HG03097 (cell line): ENCODE measurements around the gene ANP32E.
"Not testable (repeated sequence)": the region's sequence is repeated elsewhere in the genome, so short reads cannot be mapped to it uniquely, and the experiment has no call there.

Source experiments
- ATAC-seq: cut with Tn5 transposase; IDR thresholded peaks from one replicate; pipeline ENCODE4 v1.9.1; 2021; ENCODE audit not compliant: unreplicated experiment, low FRiP score

The ANP32E gene

GRCh38 chr1:150257624-150258585, 22.0 kb upstream of the ANP32E start, which contains the start of gene CA14:
CA14 (plus strand) TSS chr1:150257774; CDS start chr1:150258129, 355 bp downstream.
- ATAC-seq: no peak

GRCh38 chr1:150256554-150257341, 20.8 kb upstream of the ANP32E start:
- ATAC-seq: no peak

DNA sequence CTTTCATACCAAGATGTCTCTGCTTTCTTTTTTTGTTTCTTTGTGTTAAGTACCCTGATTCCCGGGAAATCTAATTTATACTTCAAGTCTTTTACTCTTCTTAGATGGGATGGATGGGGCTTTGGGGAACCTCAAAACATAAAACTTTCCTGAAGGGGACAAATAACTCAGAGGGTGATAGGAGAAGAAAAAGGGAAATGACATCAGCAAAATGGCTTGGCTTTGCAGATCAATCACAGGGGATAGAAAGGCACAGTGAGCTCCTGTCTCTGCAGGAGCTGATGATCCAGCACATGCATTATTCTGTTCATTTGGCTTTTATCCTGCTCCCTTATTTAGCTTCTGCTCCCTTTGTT, 20.3 kb upstream of the ANP32E start:
- no peak for ATAC-seq

GRCh38 chr1:150249936-150250335, 14.0 kb upstream of the ANP32E start:
- ATAC-seq: no peak

DNA sequence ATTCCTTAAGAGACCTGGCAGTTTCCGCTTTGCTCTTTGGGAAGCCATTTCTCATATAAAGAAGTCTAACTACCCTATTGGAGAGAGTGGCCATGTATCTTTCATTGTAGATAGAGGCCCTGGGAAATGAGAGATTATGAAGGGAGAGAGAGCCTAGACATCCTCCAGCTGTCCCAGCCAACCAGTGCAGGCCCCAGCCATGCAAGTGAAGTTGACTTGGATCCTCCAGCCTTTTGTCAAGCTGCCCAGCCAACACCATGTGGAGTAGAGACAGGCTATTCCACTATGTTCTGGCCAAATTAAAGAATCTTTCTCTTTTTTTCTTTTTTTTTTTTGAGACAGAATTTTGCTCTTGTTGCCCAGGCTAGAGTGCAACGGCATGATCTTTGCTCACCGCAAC, 7.1 kb upstream of the ANP32E start:
- no peak for ATAC-seq

DNA sequence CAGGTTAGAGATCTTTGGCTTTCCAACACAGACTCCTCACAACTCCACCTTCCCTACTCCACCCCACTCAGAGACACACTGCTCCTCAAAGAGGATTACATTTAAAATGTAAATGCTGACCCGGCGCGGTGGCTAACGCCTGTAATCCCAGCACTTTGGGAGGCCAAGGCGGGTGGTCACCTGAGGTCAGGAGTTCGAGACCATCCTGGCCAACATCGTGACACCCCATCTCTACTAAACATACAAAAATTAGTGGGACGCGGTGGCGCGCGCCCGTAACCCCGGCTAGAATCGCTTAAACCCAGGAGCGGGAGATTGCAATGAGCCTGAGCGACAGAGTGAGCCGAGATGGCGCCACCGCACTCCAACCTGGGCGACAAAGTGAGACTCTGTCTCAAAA, 1.8 kb upstream of the ANP32E start:
- ATAC-seq: no peak

DNA sequence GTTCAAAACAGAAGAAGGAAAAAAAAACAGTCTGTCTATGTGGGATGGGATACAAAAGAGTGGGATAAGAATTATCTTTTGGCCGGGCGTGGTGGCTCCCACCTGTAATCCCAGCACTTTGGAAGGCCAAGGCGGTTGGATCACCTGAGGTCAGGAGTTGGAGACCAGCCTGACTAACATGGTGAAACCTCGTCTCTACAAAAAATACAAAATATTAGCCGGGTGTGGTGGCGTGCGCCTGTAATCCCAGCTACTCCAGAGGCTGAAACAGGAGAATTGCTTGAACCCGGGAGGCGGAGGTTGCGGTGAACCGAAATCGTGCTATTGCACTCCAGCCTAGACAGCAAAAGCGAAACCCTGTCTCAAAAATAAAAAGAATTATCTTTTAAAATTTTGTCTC, 1.3 kb upstream of the ANP32E start:
- ATAC-seq: not testable (repeated sequence)

DNA sequence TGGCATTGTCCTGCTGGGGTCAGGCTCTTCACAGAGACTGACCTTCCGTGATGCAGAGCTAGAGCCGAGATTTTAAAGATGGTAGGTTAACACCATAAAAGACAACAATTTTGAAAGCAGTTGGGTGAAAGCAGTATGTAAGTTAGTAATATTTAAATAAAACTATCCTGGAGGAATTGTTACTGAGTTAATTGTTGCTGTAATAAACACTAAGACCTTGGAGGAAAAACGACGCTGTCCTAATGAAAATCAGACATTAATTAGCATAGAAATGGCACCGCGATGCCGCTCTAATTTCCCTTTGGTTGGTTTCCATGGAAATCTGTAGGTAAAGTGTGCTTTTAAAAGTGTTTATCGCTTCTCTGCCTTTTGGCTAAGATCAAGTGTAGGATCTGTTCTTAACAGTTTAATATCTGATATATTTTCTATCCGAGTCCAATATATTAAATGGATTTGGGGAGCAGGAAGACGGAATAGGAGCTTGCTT, 745 bp upstream of the ANP32E start:
- ATAC-seq: no peak

DNA sequence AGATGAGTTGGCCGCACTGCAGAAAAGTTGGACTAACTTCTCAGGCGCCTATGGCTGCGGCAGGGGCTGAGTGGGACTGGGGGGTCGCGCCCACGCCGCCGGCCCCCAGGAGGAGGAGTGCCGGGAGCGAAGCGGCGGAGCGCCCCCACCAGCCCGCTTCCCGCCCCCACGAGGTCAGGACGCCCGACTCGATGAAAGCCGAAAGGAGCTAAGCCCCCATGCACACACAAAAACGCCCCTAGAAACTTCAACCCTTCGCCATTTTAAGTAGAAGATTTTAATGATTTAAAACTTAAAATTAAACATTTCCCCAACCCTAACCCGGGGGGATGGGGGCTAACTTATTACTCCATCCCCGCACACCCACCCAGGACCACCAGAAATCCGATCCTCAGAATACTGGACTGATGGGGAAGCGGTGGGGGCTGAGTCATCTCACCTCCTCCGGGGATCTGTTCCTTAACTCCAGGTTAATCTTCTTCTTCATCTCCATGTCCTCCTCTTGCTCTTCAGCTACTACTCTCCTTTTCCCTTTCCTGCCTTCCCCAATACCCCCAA, 539 bp downstream of the ANP32E start:
- no peak for ATAC-seq

DNA sequence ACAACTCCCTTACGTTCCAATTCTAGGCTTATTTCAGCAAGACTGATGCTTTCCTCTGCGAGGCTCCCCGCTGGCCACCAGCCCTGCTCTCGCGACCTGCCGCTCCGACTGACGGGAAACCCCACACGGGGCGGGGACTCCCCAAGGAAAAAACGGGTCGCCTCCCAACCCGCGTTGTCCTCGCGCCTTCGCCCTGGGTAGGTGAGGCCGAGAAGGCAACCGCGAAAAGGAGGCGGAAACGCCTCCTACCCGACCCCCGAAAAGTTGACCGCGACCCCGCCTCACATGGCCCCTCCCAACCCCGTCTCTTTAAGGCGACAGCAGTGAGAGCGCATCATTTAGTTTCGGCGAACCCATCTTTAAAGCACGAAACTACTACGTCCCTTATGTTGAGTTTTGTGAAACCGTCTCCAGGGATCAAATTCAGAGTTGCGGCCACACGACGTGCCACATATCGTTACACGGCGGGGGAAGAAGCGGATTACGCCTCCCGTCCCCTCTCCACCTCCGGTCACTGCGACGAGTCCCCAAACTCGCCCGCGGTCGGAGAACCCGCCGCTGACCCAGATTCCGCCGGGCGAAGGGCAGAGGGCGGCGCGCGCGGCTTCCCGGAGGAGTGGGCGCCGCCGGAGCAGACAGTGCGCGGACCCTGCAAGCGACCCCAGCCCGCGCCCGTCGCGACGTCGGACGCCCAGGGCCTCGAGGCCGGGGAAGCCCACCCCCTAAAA, 1.2 kb downstream of the ANP32E start:
- peak; percentile 56 for ATAC-seq

DNA sequence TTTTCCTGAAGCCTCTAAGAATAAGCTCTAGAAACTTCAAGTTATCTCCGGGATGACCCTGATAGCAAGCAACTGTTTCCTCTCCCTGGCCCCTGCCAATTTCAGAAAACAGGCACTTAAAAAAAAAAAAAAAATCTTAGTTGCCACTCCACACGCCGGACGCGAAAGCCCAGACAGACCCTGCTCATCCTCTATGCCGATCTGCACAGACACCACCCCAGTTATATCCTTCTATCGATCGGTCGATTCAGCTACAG, 1.7 kb downstream of the ANP32E start:
- ATAC-seq: no peak

DNA sequence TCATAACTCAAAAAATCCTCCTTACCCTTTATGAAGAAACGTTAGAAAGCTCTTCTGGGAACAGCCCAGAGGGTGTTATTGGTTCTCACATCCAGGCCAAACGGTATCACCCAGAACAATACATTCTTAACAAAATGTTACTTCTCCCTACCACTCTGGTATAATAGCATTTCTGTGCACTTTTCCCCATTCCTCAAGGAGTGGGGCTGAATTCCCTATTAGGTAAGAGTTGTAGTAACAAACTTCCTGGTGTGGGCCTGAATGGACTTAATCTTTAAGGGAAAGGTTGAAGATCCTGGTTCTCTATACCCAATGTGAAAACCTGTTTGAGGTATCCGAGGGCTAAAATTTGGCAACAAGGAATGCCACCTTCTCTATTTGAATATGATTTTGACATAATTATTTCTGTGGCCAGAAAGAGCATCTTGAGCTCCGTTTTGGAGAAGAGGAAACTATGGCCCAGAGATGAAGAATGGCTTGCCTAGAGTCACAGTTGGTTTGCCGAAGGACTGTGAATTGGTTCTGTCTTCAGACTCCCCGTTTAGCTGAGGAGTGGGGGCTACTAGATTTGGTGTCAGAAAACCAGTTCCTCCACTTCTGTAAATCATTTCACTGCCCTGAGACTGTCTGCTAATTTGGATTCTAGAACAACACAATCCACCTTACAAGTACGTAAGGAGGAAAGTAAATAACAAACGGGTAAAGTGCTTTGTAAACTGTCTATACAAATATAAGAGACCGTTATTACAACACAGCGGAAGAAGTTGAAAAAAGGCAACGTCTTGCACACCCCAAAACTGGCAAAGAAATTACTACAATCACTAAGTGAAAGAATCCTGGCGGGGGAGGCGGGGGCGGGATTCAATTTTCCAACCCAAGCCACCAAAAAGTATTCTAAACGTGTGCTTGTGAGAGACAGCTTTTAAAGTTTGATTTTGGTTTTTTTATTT, 2.3 kb downstream of the ANP32E start:
- ATAC-seq: no peak

DNA sequence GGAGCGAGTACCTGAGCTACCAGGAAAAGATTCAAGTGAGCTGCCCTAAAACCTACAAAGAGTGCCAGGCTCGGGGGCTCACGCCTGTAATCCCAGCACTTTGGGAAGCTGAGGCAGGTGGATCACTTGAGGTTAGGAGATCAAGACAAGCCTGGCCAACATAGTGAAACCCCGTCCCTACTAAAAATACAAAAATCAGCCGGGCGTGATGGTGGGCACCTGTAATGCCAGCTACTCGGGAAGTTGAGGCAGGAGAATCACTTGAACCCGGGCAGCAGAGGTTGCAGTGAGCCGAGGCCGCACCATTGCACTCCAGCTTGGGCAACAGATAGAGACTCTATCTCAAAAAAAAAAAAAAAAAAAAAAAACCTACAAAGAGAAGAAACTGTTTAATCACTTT, 3.0 kb downstream of the ANP32E start:
- ATAC-seq: not testable (repeated sequence)

DNA sequence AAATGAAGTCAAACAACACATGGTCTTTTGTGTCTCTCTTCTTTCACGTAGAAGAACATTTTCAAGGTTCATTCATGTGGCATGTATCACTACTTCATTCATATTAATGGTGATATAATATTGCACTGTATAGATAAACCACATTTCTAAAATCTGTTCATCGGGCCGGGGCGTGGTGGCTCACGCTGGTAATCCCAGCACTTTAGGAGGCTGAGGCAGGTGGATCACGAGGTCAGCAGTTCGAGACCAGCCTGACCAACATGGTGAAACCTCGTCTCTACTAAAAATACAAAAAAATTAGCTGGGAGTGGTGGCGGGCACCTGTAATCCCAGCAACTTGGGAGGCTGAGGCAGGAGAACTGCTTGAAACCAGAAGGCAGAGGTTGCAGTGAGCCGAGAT, 7.7 kb downstream of the ANP32E start:
- not testable (repeated sequence) for ATAC-seq

DNA sequence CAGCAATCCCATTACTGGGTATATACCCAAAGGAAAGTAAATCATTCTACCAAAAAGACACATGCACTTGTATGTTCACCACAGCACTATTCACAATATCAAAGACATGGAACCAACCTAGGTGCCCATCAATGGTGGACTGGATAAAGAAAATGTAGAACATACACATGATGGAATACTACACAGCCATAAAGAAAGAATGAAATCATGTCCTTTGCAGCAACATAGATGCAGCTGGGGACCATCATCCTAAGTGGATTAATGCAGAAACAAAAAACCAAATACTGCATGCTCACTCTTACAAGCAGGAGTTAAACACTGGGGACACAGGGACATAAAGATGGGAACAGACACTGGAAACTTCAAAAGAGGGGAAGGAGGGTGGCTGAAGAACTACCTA, 8.7 kb downstream of the ANP32E start:
- no peak for ATAC-seq

DNA sequence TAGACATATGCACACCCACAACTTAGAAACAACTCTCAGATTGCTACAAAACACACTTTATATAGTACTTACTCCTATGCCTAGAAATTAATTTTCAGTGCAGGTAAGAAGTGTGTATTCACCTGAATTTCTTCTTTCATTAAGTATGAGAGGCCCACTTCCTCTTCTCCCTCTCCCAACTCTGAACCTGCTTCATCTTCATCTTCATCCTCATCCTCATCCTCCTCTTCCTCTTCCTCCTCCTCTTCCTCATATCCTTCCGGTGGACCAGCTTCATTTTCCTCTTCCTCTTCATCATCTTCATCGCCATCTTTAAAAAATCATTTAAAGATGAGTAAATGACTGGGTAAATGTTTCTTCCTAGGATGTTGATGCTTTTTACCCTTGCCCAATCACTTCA, 9.4 kb downstream of the ANP32E start:
- no peak for ATAC-seq

GRCh38 chr1:150225546-150225945, 10.4 kb downstream of the ANP32E start:
- no peak for ATAC-seq

DNA sequence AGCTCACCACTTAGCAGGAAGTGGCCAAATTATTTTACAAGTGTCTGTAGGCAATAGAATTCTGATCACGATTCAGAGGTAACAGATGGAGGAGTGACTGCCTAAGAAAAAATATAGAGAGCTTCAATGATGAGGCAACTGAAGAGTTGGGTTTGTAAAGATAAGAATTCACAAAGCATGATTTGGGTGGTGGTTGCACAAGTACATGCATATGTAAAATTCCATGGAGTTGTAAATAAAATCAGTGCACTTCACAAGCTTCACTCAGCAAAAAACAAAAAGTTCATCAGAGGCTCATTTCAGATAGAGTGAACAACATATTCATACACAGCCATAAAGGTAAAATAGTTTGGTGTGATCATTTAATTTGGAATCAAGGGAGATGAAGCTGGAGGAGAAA, 10.9 kb downstream of the ANP32E start:
- no peak for ATAC-seq

DNA sequence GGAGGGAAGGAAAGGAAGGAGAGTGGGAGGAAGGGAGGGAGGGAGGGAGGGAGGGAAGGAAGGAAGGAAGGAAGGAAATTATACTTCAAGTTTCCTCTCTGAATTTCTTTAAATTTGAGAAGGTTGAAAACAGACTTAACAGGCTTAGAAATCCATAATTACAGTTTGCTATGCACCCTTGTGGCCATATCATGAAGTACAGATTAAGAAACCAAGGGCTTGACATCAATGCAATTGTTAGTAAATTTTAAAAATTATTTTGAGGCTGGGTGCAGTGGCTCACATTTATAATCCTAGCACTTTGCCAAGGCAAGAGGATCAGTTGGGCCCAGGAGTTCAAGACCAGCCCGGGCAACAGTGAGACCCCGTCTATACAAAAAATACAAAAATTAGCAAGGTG, 14.4 kb downstream of the ANP32E start:
- no peak for ATAC-seq

DNA sequence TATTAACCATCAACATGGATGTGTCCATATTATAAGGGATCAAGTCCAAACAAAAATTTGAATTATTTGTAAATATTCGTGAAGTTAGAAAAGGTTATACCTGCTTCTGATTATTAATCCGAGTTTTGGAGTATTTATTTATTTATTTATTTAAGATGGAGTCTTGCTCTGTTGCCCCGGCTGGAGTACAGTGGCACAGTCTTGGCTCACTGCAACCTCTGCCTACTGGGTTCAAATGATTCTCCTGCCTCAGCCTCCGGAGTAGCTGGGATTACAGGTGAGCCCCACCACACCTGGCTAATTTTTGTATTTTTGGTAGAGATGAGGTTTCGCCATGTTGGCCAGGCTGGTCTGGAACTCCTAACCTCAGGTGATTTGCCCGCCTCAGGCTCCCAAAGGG, 20.1 kb downstream of the ANP32E start:
- not testable (repeated sequence) for ATAC-seq
